ENCODE data around the gene RUNDC3A. TPM values are rescaled to one million over a fixed set of nuclear protein-coding genes. Genes with fewer than 3 reads are reported as not detected.

Gene RUNDC3A
- polyA plus RNA-seq, 1 donor from 2014 or later = not detected

- Mint-ChIP-seq H3K27me3 (peaks cover 7% of the 10 kb centered on the region), H3K9me3 (no peaks in the 10 kb centered on the region), H3K4me3 (peak overlapping the region in 1 of 4 donors; percentile 29), H3K36me3 (no peaks in the 10 kb centered on the region), H3K4me1 (peaks cover 5 to 6% (median 5%) of the 10 kb centered on the region in 3 donors), H3K27ac (no peak overlapping the region)
Observed at GRCh38 chr17:44277976-44278375, 30.4 kb upstream of the RUNDC3A start.

- Mint-ChIP-seq H3K27ac (no peak overlapping the region), H3K4me1 (peaks cover 5 to 6% (median 5%) of the 10 kb centered on the region in 3 donors), H3K4me3 (no peak overlapping the region), H3K36me3 (no peaks in the 10 kb centered on the region), H3K9me3 (no peaks in the 10 kb centered on the region), H3K27me3 (peaks cover 7% of the 10 kb centered on the region)
Observed at GRCh38 chr17:44279346-44279665, 29.1 kb upstream of the RUNDC3A start.

GRCh38 chr17:44279666-44280391 is 28.6 kb upstream of the RUNDC3A start:
- H3K4me1 Mint-ChIP-seq = peaks cover 5 to 6% (median 5%) of the 10 kb centered on the region in 3 donors

GRCh38 chr17:44280392-44280937 is 27.9 kb upstream of the RUNDC3A start:
- no peak overlapping the region for H3K4me3 Mint-ChIP-seq
- H3K27ac Mint-ChIP-seq = no peak overlapping the region
- peaks cover 5 to 6% (median 5%) of the 10 kb centered on the region in 3 donors for H3K4me1 Mint-ChIP-seq
- H3K36me3 Mint-ChIP-seq = no peaks in the 10 kb centered on the region
- H3K27me3 Mint-ChIP-seq = peaks cover 7% of the 10 kb centered on the region
- H3K9me3 Mint-ChIP-seq = no peaks in the 10 kb centered on the region

More at GRCh38 chr17:44279666-44280391, 28.6 kb upstream of the RUNDC3A start:
- no peak overlapping the region for H3K27ac Mint-ChIP-seq
- H3K27me3 Mint-ChIP-seq = peaks cover 7% of the 10 kb centered on the region
- H3K9me3 Mint-ChIP-seq = no peaks in the 10 kb centered on the region
- H3K36me3 Mint-ChIP-seq = no peaks in the 10 kb centered on the region
- no peak overlapping the region for H3K4me3 Mint-ChIP-seq

- H3K36me3 Mint-ChIP-seq = no peaks in the 10 kb centered on the region
- H3K4me3 Mint-ChIP-seq = no peak overlapping the region
- H3K27me3 Mint-ChIP-seq = peaks cover 7% of the 10 kb centered on the region
- H3K27ac Mint-ChIP-seq = no peak overlapping the region
- H3K4me1 Mint-ChIP-seq = peaks cover 5 to 6% (median 5%) of the 10 kb centered on the region in 3 donors
- no peaks in the 10 kb centered on the region for H3K9me3 Mint-ChIP-seq
Observed at GRCh38 chr17:44281570-44281969, 26.8 kb upstream of the RUNDC3A start.

- Mint-ChIP-seq H3K27me3 (peaks cover 7% of the 10 kb centered on the region), H3K36me3 (no peaks in the 10 kb centered on the region), H3K4me3 (no peak overlapping the region), H3K27ac (no peak overlapping the region), H3K4me1 (peaks cover 5 to 6% (median 5%) of the 10 kb centered on the region in 3 donors), H3K9me3 (no peaks in the 10 kb centered on the region)
Observed at GRCh38 chr17:44282264-44282663, 26.1 kb upstream of the RUNDC3A start.

GRCh38 chr17:44283344-44284023 is 24.9 kb upstream of the RUNDC3A start:
- no peak overlapping the region for H3K27ac Mint-ChIP-seq
- peaks cover 5 to 7% (median 6%) of the 10 kb centered on the region in 3 donors for H3K4me1 Mint-ChIP-seq
- peaks cover 2% of the 10 kb centered on the region for H3K36me3 Mint-ChIP-seq
- no peak overlapping the region for H3K4me3 Mint-ChIP-seq
- H3K9me3 Mint-ChIP-seq = no peaks in the 10 kb centered on the region
- H3K27me3 Mint-ChIP-seq = peaks cover 12% of the 10 kb centered on the region

- Mint-ChIP-seq H3K27ac (no peak overlapping the region), H3K27me3 (peaks cover 13% of the 10 kb centered on the region), H3K9me3 (no peaks in the 10 kb centered on the region), H3K36me3 (peaks cover 2% of the 10 kb centered on the region), H3K4me3 (no peak overlapping the region), H3K4me1 (peaks cover 5 to 7% (median 6%) of the 10 kb centered on the region in 3 donors)
Observed at GRCh38 chr17:44284024-44284400, 24.4 kb upstream of the RUNDC3A start.

GRCh38 chr17:44287651-44288050 is 20.8 kb upstream of the RUNDC3A start:
- Mint-ChIP-seq H3K9me3 (no peaks in the 10 kb centered on the region), H3K27ac (no peak overlapping the region), H3K4me1 (peaks cover 0 to 2% (median 0%) of the 10 kb centered on the region in 3 donors), H3K36me3 (peaks cover 2% of the 10 kb centered on the region), H3K27me3 (peaks cover 7% of the 10 kb centered on the region), H3K4me3 (no peak overlapping the region)

GRCh38 chr17:44293509-44294226 is 14.7 kb upstream of the RUNDC3A start:
- Mint-ChIP-seq H3K27me3 (no peaks in the 10 kb centered on the region), H3K27ac (no peak overlapping the region)

GRCh38 chr17:44297975-44298374 is 10.4 kb upstream of the RUNDC3A start:
- Mint-ChIP-seq H3K27me3 (peaks cover 4% of the 10 kb centered on the region), H3K36me3 (peaks cover 3% of the 10 kb centered on the region), H3K9me3 (no peaks in the 10 kb centered on the region), H3K27ac (no peak overlapping the region), H3K4me1 (peaks cover 0 to 2% (median under 1%) of the 10 kb centered on the region in 3 donors), H3K4me3 (no peak overlapping the region)

More at GRCh38 chr17:44293509-44294226, 14.7 kb upstream of the RUNDC3A start:
- Mint-ChIP-seq H3K9me3 (no peaks in the 10 kb centered on the region), H3K4me1 (no peaks in the 10 kb centered on the region), H3K36me3 (peaks cover 3% of the 10 kb centered on the region), H3K4me3 (no peak overlapping the region)

- Mint-ChIP-seq H3K4me1 (peaks cover 0 to 8% (median 6%) of the 10 kb centered on the region in 3 donors), H3K4me3 (no peak overlapping the region), H3K36me3 (no peaks in the 10 kb centered on the region), H3K9me3 (no peaks in the 10 kb centered on the region), H3K27ac (no peak overlapping the region), H3K27me3 (peaks cover 24% of the 10 kb centered on the region)
Observed at GRCh38 chr17:44304651-44305050, 3.8 kb upstream of the RUNDC3A start.

GRCh38 chr17:44307387-44308186 is 814 bp upstream of the RUNDC3A start:
- no peak overlapping the region for H3K27ac Mint-ChIP-seq
- no peaks in the 10 kb centered on the region for H3K9me3 Mint-ChIP-seq
- H3K36me3 Mint-ChIP-seq = no peaks in the 10 kb centered on the region
- H3K4me1 Mint-ChIP-seq = peaks cover 0 to 14% (median 12%) of the 10 kb centered on the region in 3 donors
- H3K27me3 Mint-ChIP-seq = peaks cover 23% of the 10 kb centered on the region
- peak overlapping the region in 3 of 4 donors; percentile 21 to 78 (median 61) for H3K4me3 Mint-ChIP-seq

- H3K27me3 Mint-ChIP-seq = peaks cover 18% of the 10 kb centered on the region
- H3K36me3 Mint-ChIP-seq = no peaks in the 10 kb centered on the region
- H3K4me3 Mint-ChIP-seq = peak overlapping the region in 2 of 4 donors; percentile 54 to 73
- H3K27ac Mint-ChIP-seq = peak overlapping the region in 1 of 3 donors; percentile 30
- no peaks in the 10 kb centered on the region for H3K9me3 Mint-ChIP-seq
- peaks cover 1 to 12% (median 11%) of the 10 kb centered on the region in 3 donors for H3K4me1 Mint-ChIP-seq
Observed at GRCh38 chr17:44308865-44309264, 464 bp downstream of the RUNDC3A start.

Data from IgD-negative memory B cell (primary cell).